DND-41 (cell line): ENCODE data around the gene KRTAP10-6.
"Not testable (repeated sequence)": the region's sequence is repeated elsewhere in the genome, so short reads cannot be mapped to it uniquely, and the experiment has no call there.

Experiments used
- ATAC-seq: fragments of 200-7000 bp; cut with Tn5 transposase; 3 replicates; pipeline ENCODE4 v1.9.1; 2021; ENCODE audit warnings: low read depth; ENCODE audit not compliant: insufficient read depth
- DNase-seq: peaks from one replicate; pipeline ENCODE4 v3.0.0-alpha.2; 2020
- H2AFZ ChIP-seq: 2 replicates; pipeline ENCODE4 v1.6.0; 2012; ENCODE audit warnings: low read depth, low read length
- H3K27ac ChIP-seq: 2 replicates; pipeline ENCODE4 v1.5.1; 2012; ENCODE audit warnings: low read length, inconsistent platforms
- H3K27me3 ChIP-seq: fragments of 200-600 bp; sonication (generic); 2 replicates; pipeline ENCODE4 v1.6.0; 2012; ENCODE audit warnings: low read length, mild to moderate bottlenecking, inconsistent platforms; ENCODE audit not compliant: insufficient read depth, poor library complexity
- H3K36me3 ChIP-seq: 2 replicates; pipeline ENCODE4 v1.5.1; 2012; ENCODE audit warnings: low read length, inconsistent platforms; ENCODE audit not compliant: insufficient read depth
- H3K4me1 ChIP-seq: 2 replicates; pipeline ENCODE4 v1.5.1; 2012; ENCODE audit warnings: mild to moderate bottlenecking, low read length; ENCODE audit not compliant: insufficient read depth
- H3K4me2 ChIP-seq: 2 replicates; pipeline ENCODE4 v1.6.0; 2012; ENCODE audit warnings: mild to moderate bottlenecking, moderate library complexity, low read length, inconsistent platforms; ENCODE audit not compliant: insufficient read depth
- H3K4me3 ChIP-seq, 2 experiments: fragments of 200-600 bp in 1 of 2; shearing (Covaris generic) in 1 of 2; 2 replicates each; pipeline ENCODE4 v1.5.1; 2012 to 2016; ENCODE audit warnings: inconsistent platforms in 2 of 2, low read length in 2 of 2, mild to moderate bottlenecking in 2 of 2, low read depth in 1 of 2, moderate library complexity in 1 of 2
- H3K79me2 ChIP-seq: 2 replicates; pipeline ENCODE4 v1.6.0; 2012; ENCODE audit warnings: low read length, inconsistent platforms; ENCODE audit not compliant: insufficient read depth
- H3K9ac ChIP-seq: 2 replicates; pipeline ENCODE4 v1.6.0; 2012; ENCODE audit warnings: low read depth, mild to moderate bottlenecking, inconsistent platforms, low read length, moderate library complexity
- H3K9me3 ChIP-seq: 2 replicates; pipeline ENCODE4 v1.5.1; 2012; ENCODE audit warnings: low read length, moderate library complexity, mild to moderate bottlenecking, inconsistent platforms; ENCODE audit not compliant: insufficient read depth, severe bottlenecking
- H4K20me1 ChIP-seq: 2 replicates; pipeline ENCODE4 v1.6.0; 2012; ENCODE audit warnings: low read length; ENCODE audit not compliant: insufficient read depth
- CTCF ChIP-seq: IDR thresholded peaks from 2 replicates; pipeline ENCODE4 v1.5.1; 2012; ENCODE audit warnings: borderline replicate concordance, low read length, moderate library complexity, mild to moderate bottlenecking; ENCODE audit not compliant: poor library complexity, severe bottlenecking; ENCODE audit errors: extremely low read depth
- EZH2 ChIP-seq: IDR thresholded peaks from 3 replicates; pipeline ENCODE4 v1.6.1; 2012; ENCODE audit warnings: borderline replicate concordance, low read depth, mild to moderate bottlenecking, moderate library complexity, low read length, inconsistent platforms; ENCODE audit not compliant: severe bottlenecking

The KRTAP10-6 gene

GRCh38 chr21:44574457-44575306, 17.6 kb downstream of the KRTAP10-6 start:
- no peak overlapping the region for H3K4me3 ChIP-seq
- H3K4me1 ChIP-seq = no peaks in the 10 kb centered on the region
- H3K27ac ChIP-seq = no peak overlapping the region
- no peaks in the 10 kb centered on the region for H4K20me1 ChIP-seq
- no peaks in the 10 kb centered on the region for H3K9me3 ChIP-seq
- no peak overlapping the region for H2AFZ ChIP-seq
- no peak overlapping the region for H3K4me2 ChIP-seq
- TF ChIP-seq EZH2 = no peak
- no peak for TF ChIP-seq CTCF
- DNase-seq (no peak), ATAC-seq (no peak)
- no peaks in the 10 kb centered on the region for H3K79me2 ChIP-seq
- no peak overlapping the region for H3K9ac ChIP-seq
- H3K36me3 ChIP-seq = no peaks in the 10 kb centered on the region
- no peaks in the 10 kb centered on the region for H3K27me3 ChIP-seq

DNA sequence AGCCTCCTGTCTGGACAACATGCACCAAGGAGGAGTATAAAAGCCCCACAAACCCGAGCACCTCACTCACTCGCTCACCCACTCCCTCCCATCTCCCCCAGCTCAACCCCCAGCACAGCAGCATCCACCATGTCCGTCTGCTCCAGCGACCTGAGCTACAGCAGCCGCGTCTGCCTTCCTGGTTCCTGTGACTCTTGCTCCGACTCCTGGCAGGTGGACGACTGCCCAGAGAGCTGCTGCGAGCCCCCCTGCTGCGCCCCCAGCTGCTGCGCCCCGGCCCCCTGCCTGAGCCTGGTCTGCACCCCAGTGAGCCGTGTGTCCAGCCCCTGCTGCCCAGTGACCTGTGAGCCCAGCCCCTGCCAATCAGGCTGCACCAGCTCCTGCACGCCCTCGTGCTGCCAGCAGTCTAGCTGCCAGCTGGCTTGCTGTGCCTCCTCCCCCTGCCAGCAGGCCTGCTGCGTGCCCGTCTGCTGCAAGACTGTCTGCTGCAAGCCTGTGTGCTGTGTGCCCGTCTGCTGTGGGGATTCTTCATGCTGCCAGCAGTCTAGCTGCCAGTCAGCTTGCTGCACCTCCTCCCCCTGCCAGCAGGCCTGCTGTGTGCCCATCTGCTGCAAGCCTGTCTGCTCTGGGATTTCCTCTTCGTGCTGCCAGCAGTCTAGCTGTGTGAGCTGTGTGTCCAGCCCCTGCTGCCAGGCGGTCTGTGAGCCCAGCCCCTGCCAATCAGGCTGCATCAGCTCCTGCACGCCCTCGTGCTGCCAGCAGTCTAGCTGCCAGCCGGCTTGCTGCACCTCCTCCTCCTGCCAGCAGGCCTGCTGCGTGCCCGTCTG, 18.5 kb downstream of the KRTAP10-6 start, which contains the start of gene KRTAP10-4:
TSS of gene KRTAP10-4 (plus strand) at position 100 of the 827 bp plus-strand sequence. CDS start at position 130, 30 bp downstream.
- H3K27me3 ChIP-seq, H3K27ac ChIP-seq, H3K36me3 ChIP-seq, H2AFZ ChIP-seq, H4K20me1 ChIP-seq, H3K4me3 ChIP-seq, H3K79me2 ChIP-seq, H3K4me2 ChIP-seq, H3K4me1 ChIP-seq, H3K9ac ChIP-seq, DNase-seq, H3K9me3 ChIP-seq, ATAC-seq: not testable (repeated sequence)

DNA sequence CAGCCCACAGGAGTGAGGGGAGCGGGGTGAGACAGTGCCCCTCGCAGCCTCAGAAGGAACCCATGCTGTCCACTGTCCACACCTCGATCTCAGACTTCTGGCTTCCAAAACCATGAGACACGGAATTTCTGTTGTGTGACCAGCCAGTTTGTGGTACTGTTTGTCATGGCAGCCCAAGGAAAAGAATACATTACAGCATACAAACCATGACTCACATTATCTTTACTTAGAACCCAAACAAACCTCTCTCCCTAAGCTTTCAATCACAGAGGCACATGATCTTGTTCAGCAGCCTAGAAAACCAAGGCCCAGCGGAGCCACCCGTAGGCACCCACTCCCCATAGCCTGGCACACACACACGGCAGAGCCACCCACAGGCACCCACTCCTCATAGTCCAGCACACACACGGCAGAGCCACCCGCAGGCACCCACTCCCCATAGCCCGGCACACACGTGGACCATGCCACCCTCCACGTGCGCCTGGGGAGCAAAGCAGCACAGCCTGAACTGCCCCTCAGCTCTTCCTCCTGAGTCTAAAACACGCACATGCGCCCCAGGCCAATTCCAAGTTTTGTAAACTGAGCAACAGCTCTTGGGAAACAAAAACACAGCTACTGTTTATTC, 19.2 kb downstream of the KRTAP10-6 start:
- no peak overlapping the region for H2AFZ ChIP-seq
- H3K79me2 ChIP-seq = no peaks in the 10 kb centered on the region
- H3K4me3 ChIP-seq = no peak overlapping the region
- no peaks in the 10 kb centered on the region for H3K27me3 ChIP-seq
- ATAC-seq (no peak), DNase-seq (no peak)
- no peak overlapping the region for H3K27ac ChIP-seq
- H4K20me1 ChIP-seq = no peaks in the 10 kb centered on the region
- no peaks in the 10 kb centered on the region for H3K9me3 ChIP-seq
- TF ChIP-seq CTCF = no peak
- TF ChIP-seq EZH2 = no peak
- no peaks in the 10 kb centered on the region for H3K36me3 ChIP-seq
- H3K9ac ChIP-seq = no peak overlapping the region
- no peak overlapping the region for H3K4me2 ChIP-seq
- no peaks in the 10 kb centered on the region for H3K4me1 ChIP-seq
